NCI-H2196 (cell line): ENCODE measurements around the gene FOXC2.
"Not testable (repeated sequence)": the region's sequence is repeated elsewhere in the genome, so short reads cannot be mapped to it uniquely, and the experiment has no call there.

Experiments used
- DNase-seq: peaks from one replicate; lab custom pipeline; 2025; ENCODE audit not compliant: unreplicated experiment; lab: John Stamatoyannopoulos, UW

Gene FOXC2

DNA sequence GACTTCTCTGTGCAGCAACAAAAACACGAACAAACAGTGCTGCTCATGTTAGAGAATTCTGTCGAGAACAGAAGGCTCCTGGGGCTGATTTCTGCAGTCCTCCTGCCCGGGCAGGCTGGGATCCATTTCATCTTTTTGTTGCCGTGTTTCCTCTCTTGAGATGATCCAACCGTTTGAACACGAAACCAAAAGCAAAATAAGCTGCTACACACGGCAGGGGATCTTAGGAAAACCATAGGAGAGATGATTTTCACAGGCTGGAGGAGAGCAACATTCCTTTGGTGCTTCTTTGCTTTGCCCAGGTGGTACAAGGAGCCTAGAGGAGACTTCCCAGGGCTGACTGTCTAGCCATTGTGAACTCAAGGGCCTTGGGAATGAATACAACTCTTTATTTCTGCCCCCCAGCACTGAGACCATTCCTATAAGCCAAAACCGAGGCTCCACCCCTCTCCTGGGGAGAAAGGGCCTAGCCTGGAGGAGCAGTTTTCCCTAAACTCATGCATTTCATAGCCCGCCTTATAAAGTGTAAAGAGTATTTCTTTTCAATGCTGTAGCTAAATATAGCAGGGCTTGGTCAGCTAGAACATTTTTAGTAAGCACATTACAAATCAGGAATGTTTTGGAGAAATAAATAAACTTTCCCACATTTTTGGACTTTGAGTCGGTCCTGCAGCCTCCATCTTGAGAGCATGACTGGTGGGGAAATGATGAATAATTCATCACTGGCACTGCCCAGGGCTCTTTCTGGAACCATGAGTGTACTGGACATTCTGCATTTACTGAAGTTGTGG lies 19.4 kb downstream of the FOXC2 start:
- DNase-seq = no peak

DNA sequence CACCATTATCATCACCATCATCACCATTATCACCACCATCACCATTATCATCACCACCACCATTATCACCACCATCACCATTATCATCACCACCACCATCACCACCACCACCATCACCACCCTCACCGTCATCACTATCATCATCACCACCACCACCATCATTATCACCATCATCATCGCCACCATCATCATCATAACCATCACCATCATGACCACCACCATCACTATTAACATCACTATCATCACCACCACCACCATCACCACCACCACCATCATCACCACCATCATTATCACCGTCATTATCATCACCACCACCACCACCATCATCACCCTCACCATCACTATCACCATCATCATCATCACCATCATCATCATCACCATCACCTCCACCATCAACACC lies 20.9 kb downstream of the FOXC2 start:
- DNase-seq = no peak

DNA sequence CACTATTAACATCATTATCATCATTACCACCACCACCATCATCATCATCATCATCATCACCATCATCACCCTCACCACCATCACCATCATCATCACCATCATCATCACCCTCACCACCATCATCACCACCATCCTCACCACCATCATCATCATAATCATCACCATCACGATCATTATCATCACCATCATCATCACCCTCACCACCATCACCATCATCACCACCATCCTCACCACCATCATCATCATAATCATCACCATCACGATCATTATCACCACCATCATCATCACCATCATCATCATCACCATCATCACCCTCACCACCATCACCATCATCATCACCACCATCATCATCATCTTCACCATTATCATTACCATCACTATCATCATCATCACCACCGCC lies 21.3 kb downstream of the FOXC2 start:
- not testable (repeated sequence) for DNase-seq

DNA sequence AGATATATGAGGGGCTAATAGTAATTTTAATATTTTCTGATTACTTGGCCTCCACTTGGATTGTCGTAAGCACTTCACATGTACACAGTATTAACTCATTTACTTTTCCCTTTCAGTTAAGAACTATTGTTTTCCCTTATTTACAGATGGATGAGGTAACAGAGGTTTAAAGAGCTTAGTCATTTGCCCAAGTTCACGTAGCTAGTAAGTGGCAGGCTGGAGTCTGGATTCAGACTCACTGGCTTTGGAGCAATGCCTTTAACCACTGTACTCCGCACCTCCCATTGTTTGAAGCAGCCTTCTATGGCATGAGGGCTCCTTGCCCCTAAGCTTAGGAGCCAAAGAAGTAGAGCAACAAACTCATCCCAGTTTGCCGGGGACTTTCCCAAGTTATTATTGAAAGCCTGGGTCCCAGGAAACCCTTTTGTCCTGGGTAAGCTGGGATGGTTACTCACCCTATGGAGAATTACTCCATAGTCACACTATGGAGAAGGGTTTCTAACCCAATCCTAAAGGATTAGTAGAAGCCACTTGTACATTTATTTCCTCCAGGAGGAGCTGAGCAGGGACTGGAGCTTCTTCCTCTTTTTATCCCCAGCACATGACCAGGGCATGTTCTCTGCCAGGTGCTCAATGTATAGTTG lies 24.0 kb downstream of the FOXC2 start:
- no peak for DNase-seq

DNA sequence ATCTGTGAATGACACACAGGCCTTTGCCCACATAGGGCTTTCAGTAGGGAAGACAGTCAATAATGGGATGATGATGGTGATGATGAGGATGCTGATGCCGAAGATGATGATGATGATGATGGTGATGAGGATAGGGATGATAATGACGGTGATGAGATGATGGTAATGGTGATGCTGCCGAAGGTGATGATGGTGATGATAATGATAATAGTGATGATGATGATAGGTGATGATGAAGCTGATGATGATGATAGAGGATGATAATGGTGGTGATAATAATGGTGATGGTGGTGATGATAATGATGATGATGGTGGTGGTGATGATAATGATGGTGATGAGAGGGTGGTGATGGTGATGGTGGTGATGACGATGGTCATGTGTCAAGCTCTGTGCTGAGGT lies 24.6 kb downstream of the FOXC2 start:
- no peak for DNase-seq

DNA sequence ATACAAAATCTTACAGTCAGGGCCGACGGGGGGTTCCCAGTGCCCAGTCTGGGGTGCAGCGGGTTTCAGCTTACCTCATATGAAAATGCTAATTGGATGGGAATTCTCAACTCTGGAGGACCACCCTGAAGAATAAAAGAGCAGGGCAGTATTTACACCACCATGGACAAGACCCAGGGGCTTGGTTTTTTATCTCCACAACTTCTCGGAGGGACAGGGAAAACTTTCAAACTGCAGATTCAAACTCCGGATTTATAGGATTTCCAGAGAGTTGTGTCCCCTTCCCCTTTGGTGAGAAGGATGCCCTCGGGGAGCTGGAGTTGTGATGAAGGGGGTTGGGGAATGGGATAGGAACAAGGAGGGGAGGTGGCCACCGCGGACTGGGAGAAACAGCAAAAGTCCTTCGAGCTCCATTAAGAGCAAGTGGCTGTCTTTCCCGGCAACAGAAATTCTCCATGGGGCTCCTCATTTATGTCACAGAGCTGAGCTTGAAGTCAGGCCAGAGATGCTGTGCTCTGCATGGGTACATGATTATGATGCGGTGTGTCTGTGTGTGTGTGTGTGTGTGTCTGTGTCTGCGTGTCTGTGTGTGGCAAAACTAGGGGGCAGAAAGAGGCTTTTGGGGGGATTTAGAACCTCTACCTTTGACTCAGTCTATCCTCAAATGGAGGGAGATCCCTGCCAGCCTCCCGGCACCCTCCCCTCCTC lies 27.4 kb downstream of the FOXC2 start:
- DNase-seq = no peak

DNA sequence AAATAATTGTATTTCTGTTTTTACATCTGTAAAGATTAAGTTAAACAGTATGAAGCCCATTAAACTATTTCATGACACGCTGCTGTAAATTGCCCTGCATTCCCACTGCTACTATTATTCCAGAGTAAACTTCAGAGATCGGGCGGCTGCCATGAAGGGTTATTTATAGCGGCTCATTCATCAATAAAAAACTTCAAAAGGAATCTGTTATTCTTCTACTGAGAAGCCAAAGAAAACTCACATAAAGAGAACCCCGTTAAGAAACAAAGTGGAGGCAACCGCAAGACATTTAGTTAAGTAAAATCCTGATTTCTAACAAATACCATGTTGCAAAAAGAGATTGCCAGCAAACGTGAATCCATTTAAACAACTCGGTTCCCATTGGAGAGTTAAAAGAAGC lies 28.1 kb downstream of the FOXC2 start:
- no peak for DNase-seq

DNA sequence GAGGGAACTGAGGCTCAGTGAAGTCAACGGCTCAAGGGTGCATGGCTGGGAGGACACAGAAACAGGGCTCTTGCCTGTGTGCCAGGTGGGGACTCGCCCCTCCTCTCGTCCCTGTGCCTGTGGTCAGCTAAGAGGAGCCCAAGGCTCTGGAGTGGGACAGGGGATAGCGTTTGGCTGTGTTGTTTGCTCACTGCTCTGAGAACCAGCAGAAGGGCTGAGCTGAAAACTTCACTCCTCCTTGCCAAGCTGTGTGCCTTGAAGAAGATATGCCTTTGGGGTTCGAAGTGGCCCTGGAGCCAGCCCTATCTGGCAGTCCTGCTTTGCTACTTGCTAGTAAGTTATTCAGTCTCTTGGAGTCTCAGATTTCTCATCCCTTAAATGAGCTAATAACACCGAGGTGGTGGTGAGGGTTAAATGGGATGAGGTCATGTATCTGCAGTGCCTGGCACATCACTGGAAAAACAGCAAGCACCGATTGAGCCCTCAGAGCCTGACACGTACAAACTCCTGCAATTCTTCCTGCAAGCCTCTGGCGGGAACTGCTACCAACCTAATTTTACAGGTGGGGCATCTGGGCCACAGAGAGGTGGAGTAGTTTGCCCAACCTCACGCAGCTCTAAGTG lies 29.5 kb downstream of the FOXC2 start:
- no peak for DNase-seq

DNA sequence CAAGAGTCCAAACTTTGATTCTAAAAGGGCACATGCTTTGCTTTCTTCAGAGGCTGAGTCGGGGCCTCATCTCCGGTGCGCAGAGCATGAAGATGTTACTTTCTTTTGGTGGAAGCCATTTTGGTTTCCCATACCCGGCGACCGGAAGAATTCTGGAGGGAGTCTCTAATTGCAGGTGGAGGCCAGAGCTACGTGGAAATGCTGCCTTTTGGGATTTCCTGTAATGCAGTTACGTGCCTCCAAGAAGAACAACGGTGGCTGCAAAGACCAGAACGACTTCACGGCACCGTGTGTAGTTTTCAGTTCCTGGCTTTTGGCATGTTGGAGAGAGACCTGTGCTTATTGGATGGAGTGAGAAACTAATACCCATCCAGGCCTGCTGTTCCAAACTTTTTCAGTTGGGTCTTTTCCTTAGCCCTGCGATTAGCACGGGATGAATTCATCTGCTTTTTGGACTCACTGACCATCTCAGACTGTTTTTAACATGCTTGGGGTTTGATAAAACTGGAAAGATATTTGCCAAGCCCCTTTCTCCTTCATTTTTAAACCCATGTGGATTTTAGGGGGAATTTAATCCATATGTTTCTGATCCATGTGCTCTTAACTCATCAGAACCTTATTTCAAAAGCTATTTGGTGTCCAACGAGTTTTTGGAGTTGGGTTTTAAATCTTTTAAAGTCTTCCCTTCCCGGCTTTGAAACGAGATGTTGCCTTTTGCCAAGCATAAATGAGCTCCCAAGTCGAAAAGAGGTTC lies 30.7 kb downstream of the FOXC2 start:
- DNase-seq = no peak

DNA sequence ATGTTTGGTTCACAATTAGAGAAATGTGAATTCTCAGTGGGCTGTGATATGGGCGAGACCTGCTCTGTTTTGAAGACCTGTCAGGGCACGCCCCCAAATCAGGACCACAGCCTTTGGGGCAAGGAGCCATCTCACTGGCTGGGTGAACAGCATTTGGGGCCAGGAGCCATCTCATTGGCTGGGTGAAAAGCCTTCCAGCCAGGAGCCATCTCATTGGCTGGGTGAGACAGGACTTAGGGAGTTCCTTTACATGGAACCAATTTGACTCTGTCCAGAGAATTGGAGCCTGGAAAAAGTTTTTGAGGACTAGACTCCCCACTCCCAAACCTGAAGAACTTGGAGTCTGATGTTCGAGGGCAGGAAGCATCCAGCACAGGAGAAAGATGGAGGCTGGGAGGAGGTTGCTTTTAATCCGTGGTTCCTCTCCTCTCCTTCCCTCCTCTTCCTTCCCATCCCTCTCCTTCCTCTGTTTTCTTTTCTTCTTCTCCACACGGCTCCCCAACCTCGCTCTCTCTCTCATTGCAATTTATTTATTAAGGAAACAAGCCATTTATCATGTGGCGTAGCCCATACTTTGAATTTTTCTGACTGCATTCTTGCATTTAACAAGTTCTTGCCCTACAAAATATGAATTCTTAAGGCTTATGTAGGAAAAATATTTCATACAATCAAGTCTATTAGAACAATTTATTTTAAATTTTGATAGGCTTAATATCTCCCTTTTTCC lies 31.4 kb downstream of the FOXC2 start:
- no peak for DNase-seq

DNA sequence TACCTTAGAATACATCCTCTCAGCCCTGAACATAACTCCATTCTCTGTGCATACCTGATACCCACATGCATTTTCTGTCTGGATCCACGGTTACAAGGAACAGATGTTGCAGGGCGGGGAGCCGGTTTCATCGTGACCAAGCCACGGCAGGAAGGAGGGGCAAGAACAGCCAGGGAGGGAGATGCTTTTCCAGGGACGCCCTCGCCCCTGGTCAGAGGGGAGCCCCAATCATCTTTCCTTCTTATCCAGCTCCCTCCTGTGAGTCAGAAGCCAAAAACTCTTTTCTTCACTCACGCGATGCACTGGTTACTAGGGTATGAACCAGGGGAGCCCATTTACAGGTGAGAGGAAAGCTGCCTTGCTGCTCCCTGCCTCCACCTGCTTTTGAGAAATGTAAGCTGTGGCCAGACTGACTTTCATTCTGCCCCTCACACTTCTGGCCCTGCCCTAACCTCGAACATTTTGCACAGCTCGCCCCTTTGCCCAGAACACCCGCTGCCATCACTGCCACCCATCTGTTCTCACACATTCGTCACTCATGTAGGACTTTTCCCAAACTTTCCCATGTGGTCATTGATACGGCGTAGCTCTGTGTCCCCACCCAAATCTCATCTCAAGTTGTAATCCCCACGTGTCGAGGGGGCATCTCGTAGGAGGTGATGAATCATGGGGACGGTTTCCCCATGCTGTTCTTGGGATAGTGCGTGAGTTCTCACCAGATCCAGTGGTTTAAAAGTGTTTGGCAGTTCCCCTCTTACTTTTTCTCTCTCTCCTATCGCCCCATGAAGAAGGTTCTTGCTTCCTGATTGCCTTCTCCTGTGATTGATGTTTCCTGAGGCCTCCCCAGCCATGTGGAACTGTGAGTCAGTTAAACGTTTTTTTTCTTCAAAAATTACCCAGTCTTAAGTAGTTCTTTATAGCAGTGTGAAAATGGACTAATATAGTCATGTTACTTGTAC lies 32.3 kb downstream of the FOXC2 start:
- no peak for DNase-seq

DNA sequence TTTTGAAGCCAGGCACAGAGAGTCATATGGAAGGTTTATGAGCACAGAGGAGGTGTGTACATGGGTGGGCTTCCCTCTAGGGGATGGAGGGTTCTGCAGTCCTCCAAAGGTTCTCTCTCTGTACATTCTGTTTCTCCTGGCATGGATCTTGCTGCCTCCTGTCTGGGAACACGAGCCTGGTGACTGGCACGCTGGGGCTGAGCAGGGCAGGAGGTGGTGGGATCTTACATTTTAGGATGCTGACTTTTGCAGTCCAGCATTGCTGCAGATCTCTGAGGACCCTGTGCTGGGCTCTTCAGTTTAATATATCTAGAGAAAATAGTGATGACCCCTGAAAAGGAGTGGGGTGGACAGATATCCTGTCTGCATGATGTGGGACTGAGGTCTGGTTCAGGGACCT lies 34.7 kb downstream of the FOXC2 start:
- no peak for DNase-seq

DNA sequence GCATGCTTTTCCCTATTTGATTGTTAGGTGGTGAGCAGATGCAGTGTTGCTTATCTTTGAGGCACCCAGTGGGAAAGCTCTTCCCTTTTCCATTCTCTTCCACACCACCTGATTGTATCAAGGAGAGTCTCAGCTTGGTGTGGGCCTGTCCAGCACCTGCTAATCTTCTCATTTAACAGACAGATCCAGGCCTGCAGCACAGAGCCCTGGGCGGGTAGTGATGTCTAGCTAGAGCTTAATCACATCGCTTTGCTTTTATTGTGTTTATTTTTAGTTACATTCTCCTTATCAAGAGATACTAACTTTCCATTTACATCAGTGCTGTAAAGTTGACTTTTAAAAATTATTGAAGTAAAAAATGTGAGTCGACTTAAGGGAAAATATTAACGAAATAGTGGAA lies 35.9 kb downstream of the FOXC2 start:
- no peak for DNase-seq

DNA sequence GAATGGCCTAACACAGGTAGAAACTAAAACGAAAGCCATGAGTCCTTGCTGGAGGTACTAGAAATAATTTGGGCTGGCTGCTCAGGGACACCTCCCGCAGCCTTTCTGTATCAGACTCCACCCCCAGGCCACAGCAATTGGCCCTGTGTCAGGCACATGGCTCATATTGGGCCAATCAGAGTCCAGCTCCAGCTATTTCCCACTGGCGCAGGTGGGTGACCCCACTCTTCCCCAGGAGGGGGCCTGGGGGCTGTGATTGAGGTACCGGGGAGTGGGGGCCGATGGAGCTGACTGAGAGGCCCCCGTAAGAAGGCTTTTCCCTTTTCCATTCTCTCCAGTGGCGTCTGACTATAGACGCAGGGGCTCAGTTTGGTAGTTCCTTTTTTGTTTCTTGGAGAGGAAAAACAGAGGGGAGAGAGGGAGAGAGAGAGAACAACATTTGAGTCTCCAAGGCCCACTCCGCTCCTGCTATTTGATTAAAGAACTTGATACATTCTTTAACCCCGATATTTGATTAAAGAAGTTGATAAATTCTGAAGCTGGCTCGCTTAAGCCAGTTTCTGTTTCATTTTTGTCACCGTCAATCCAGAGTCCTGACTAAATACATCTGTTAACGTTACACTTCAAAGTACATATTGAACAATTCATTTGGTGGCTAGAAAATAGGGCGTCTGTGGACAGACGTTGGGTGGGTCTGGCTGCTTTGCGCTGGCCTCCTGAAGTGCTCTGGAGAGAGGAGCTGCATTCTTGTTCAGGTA lies 38.0 kb downstream of the FOXC2 start:
- DNase-seq = no peak

DNA sequence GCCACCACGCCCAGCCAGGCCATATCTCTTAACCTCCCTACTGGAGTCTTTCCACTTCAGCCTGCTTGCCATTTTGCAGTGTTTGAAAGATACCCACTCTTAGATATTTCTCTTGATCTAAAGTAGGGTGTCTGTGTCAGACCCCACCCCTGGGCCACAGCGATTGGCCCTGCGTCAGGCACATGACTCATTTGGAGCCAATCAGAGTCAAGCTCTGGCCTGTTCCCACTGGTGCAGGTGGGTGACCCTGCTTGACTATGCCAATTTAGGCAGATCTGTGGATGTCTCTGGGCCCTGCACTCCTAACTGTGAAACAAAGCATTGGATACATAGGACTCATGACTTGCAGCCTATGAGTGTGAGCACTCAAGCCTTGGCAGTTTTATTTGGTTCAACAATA lies 39.3 kb downstream of the FOXC2 start:
- no peak for DNase-seq

DNA sequence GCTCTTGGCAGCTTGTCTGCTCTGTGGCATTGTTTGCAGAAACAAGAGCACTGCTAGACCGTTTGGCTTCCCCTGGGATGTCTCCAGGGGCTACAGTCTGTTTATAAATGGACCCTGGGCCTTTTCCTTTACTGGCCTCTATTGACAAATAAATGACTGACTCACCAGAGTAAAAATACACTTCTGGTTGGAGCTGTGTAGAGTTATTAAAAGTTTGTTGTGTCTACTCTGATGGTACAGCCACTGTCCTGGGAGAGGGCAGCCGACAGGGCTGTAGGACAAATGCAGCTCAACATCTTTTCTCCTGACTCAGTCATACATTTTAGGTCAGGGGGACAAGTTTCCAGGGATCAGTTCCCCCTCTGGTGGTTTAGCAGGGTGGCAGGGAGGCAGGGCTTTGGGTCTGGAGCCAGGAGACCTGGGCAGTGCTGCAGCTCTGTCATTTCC lies 41.7 kb downstream of the FOXC2 start:
- DNase-seq = no peak

DNA sequence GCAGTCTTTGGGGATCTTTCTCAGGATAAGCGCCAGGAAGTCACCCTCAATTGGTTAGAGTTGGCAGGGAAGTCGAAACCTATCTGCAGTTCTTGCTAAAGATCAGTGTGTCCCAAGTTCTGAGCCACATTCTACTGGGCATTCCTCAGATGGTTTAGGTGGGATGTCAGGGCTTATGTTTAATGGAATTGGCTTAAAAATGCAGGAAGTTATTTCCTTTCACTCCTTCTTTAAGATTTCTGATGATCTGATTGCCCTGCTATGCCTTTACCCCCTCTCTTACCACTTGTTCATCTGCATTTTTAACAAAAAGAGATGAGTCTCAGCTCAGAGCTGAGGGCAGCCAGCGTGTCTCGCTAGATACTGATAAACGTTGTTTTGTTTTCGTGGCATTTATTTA lies 42.5 kb downstream of the FOXC2 start:
- DNase-seq = no peak

DNA sequence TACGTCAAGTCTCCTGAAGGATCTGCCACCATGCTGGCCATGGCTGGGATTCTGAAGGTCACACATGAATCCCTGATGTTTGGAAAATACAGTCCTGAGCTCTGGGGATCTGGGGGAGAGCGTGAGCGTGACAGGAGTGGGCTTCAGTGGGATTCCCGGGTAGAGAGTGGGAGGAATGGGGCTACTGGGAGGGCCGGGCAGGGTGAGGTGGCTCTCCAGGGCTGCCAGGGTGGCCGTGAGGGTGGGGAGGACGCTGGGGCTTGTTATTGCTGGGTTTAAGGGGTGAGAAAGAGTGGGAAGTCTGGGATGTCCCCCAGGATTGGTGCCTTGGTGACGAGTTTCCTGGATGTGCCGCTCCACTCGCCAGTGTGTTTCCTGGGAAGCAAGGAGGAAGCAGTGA lies 43.0 kb downstream of the FOXC2 start:
- no peak for DNase-seq
